Suprapubic skin (tissue), 4 donors: ENCODE data around the gene PRICKLE3. TPM values are rescaled to one million over a fixed set of nuclear protein-coding genes. Genes with fewer than 3 reads are reported as not detected.

Experiments
- DNase-seq, 2 donors: peaks; one replicate each; pipeline ENCODE4 v3.0.0-alpha.2; 2019; ENCODE audit warnings: low spot score in 2 of 2
- H3K27ac ChIP-seq: fragments of 200-600 bp; sonication (generic); one replicate; pipeline ENCODE4 v1.5.1; 2019
- H3K27me3 ChIP-seq: fragments of 200-600 bp; sonication (generic); one replicate; pipeline ENCODE4 v1.5.1; 2019
- H3K36me3 ChIP-seq: fragments of 200-600 bp; sonication (generic); one replicate; pipeline ENCODE4 v1.5.1; 2019
- H3K4me1 ChIP-seq: fragments of 200-600 bp; sonication (generic); one replicate; pipeline ENCODE4 v1.5.1; 2019
- H3K4me3 ChIP-seq: fragments of 200-600 bp; sonication (generic); one replicate; pipeline ENCODE4 v1.5.1; 2019; ENCODE audit warnings: mild to moderate bottlenecking
- H3K9me3 ChIP-seq: fragments of 200-600 bp; sonication (generic); one replicate; pipeline ENCODE4 v1.5.1; 2019
- EP300 ChIP-seq: sonication (generic); formaldehyde crosslinking; IDR thresholded peaks from one replicate; pipeline ENCODE4 v1.6.1; 2017; ENCODE audit warnings: antibody characterized with exemption
- POLR2A ChIP-seq, 2 donors: fragments of 450-650 bp; IDR thresholded peaks; one replicate each; pipeline ENCODE4 v1.6.1; 2017; ENCODE audit warnings: antibody characterized with exemption in 2 of 2, mild to moderate bottlenecking in 2 of 2, moderate library complexity in 2 of 2
- POLR2AphosphoS5 ChIP-seq, 3 donors: sonication (generic); formaldehyde crosslinking; IDR thresholded peaks; one replicate each; pipeline ENCODE4 v1.6.1; 2017; ENCODE audit warnings: antibody characterized with exemption in 3 of 3
- WGBS: methylation state at CpG from one replicate; pipeline ENCODE4 v1.1.5; 2018; 5-methylcytosine and 5-hydroxymethylcytosine counted together
- total RNA-seq, 4 donors: library from RNA; depleted of rRNA; stranded (reverse); fragments of >200 nt; gene quantifications; one replicate each; pipeline ENCODE4 v1.1.0, GENCODE V29; 2016
- TF ChIP-seq, protein P1 (sequence below), 2 donors: fragments of 200-600 bp in 1 of 2; fragments of 450-650 bp in 1 of 2; sonication (generic) in 1 of 2; IDR thresholded peaks; one replicate each; pipeline ENCODE4 v1.5.1; 2016 to 2019; ENCODE audit warnings: antibody characterized with exemption in 2 of 2, mild to moderate bottlenecking in 1 of 2, moderate library complexity in 1 of 2

PRICKLE3 gene
- total RNA-seq, 4 donors from 2014 or later = 20.8 to 47.9 (median 31.1) TPM

DNA sequence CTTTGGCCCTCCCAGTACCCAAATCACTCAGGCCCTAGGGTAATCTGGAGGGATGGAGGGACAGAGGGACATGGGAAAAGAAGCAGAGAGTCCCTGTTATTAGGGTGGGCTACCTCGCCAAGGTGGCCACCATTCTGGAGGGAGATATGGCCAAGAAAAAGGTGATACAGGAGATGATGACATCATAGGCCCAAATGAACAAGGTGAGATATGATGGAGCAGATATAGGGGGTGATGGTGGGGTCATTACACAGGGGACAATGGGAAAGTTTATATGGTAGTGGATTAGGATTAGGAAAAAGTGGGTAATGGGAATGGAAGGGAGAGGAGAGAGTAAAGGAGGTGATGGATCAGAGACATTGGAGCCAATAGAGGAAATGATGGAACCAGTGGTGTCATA, 26.7 kb upstream of the PRICKLE3 start:
- Histone ChIP-seq H3K4me1 (no peaks in the 10 kb centered on the region), H3K36me3 (no peaks in the 10 kb centered on the region), H3K27ac (no peak overlapping the region), H3K4me3 (no peak overlapping the region), H3K9me3 (no peaks in the 10 kb centered on the region), H3K27me3 (peaks cover 4% of the 10 kb centered on the region)
- no peak for TF ChIP-seq POLR2A (IDR thresholded peaks at IDR 0.05)
- TF ChIP-seq, protein P1, sequence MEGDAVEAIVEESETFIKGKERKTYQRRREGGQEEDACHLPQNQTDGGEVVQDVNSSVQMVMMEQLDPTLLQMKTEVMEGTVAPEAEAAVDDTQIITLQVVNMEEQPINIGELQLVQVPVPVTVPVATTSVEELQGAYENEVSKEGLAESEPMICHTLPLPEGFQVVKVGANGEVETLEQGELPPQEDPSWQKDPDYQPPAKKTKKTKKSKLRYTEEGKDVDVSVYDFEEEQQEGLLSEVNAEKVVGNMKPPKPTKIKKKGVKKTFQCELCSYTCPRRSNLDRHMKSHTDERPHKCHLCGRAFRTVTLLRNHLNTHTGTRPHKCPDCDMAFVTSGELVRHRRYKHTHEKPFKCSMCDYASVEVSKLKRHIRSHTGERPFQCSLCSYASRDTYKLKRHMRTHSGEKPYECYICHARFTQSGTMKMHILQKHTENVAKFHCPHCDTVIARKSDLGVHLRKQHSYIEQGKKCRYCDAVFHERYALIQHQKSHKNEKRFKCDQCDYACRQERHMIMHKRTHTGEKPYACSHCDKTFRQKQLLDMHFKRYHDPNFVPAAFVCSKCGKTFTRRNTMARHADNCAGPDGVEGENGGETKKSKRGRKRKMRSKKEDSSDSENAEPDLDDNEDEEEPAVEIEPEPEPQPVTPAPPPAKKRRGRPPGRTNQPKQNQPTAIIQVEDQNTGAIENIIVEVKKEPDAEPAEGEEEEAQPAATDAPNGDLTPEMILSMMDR (IDR thresholded peaks at IDR 0.05) = no peak
- 55% methylated on average over 1 of the region's 1 CpG for WGBS
- no peak for DNase-seq

DNA sequence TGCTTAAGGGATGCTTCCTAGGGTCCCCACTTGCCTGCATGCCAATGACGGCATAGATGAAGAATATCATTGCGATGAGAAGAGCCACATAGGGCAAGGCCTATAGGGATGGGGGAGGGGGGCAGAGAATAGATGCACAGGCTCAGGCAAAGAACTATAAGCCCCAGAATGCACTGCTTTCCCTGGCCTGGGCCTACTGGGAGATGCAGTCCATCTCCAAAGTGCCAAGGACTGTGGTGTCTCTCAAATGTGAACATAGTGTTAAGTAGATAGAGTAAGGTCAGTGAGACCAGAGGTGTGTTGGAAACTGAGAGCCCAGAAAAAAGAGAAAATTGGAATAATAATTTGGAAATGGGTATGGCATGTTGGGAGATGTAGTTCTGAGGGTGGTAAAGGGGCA, 26.0 kb upstream of the PRICKLE3 start:
- no peaks in the 10 kb centered on the region for H3K36me3 ChIP-seq
- no peaks in the 10 kb centered on the region for H3K4me1 ChIP-seq
- DNase-seq = no peak
- TF ChIP-seq, protein P1 (IDR thresholded peaks at IDR 0.05) = no peak
- TF ChIP-seq EP300 = no peak
- TF ChIP-seq POLR2AphosphoS5 (IDR thresholded peaks at IDR 0.05) = no peak
- TF ChIP-seq POLR2A (IDR thresholded peaks at IDR 0.05) = no peak
- H3K27ac ChIP-seq = no peak overlapping the region
- H3K9me3 ChIP-seq = no peaks in the 10 kb centered on the region
- 92% methylated on average over 2 of the region's 2 CpGs for WGBS
- no peak overlapping the region for H3K4me3 ChIP-seq
- H3K27me3 ChIP-seq = peaks cover 4% of the 10 kb centered on the region

DNA sequence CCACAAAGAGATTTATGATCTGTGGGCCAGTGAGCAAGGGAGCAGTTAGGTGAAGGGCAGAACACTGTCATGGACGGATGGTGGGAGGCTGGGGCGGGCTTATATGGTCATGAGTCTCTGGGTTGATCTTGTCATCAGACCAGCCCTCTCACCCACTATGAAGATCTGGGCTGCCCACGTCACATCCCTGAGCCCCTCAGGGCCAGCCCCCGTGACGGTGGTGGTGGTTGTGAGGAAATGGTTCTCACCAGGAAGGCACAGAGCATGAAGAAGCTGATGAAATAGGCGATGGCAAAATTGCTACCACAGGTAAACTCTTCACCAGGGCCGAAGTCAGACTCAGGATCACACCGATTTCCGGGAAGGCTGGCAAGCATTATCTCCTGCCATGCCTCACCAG, 24.9 kb upstream of the PRICKLE3 start:
- Histone ChIP-seq H3K36me3 (no peaks in the 10 kb centered on the region), H3K27ac (no peak overlapping the region), H3K4me1 (no peaks in the 10 kb centered on the region), H3K4me3 (no peak overlapping the region), H3K9me3 (no peaks in the 10 kb centered on the region), H3K27me3 (peaks cover 4% of the 10 kb centered on the region)
- 83% methylated on average over 9 of the region's 9 CpGs for WGBS
- DNase-seq = no peak
- TF ChIP-seq EP300 (no peak), POLR2A (IDR thresholded peaks at IDR 0.05) (no peak), POLR2AphosphoS5 (IDR thresholded peaks at IDR 0.05) (no peak)
- TF ChIP-seq, protein P1 (IDR thresholded peaks at IDR 0.05) = no peak

DNA sequence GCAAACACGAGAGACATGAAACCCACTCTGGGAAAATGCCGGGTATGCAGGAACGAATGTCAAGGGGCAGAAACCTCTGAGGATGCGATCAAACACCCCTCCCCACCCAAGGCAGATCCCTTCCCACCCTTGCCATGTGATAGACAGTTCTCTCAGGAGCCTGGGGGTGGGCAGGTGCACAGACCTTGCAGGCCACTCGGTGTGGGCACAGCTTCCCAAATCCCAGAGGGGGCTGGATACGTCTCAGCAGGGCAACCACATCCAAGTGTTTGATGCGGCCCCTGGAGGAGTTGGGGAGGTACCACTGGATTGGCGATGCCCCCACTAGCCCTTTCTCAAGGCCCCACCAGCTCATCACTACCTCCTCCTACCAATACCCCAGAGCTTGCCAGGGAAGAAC, 24.2 kb upstream of the PRICKLE3 start:
- no peak overlapping the region for H3K27ac ChIP-seq
- peaks cover 4% of the 10 kb centered on the region for H3K27me3 ChIP-seq
- no peaks in the 10 kb centered on the region for H3K4me1 ChIP-seq
- no peaks in the 10 kb centered on the region for H3K36me3 ChIP-seq
- no peak overlapping the region for H3K4me3 ChIP-seq
- DNase-seq = no peak
- H3K9me3 ChIP-seq = no peaks in the 10 kb centered on the region
- TF ChIP-seq, protein P1 (IDR thresholded peaks at IDR 0.05) = no peak
- no peak for TF ChIP-seq POLR2A (IDR thresholded peaks at IDR 0.05)
- TF ChIP-seq POLR2AphosphoS5 (IDR thresholded peaks at IDR 0.05) = no peak
- TF ChIP-seq EP300 = no peak
- WGBS = 59% methylated on average over 4 of the region's 8 CpGs

DNA sequence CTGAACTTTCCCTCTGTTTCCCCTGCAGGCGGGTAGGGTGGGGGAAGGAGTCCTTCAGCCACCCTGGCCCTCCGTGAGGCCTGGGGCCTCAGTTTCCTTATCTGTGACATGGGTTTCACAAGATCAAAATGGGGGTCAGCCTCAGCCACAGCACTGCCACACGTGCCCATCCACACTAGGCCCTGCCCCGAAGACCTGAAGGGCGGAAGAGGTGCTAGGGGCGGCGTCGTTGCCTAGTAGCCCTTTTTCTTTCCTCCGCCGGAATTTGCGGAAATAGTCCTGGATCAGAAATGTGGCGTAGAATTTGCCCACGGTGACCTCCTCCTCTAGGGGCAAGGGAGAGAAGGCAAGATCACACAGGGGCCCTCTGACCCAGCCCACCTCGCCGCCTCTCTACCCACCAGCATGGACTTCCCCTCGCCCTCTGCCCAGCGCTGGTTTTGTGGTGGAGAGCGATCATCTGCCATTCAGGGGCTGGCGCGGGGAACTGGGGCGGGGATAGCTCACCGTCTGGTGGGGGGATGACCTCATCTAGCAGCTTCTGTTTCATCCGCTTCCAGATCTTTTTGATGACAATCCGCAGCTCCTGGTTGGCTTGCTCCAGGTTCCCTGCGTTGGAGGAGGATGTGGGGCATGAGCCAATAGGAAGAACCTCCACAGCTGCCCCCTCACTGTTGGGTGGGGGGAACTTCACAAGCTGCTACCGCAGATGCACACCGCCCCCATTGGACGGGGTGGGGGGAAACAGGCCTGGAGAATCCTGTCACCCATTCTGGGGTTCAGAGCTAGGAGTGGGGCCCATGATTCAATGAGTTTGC, 23.5 kb upstream of the PRICKLE3 start:
- H3K4me1 ChIP-seq = no peaks in the 10 kb centered on the region
- TF ChIP-seq EP300 = no peak
- TF ChIP-seq, protein P1 (IDR thresholded peaks at IDR 0.05) = no peak
- no peak for TF ChIP-seq POLR2AphosphoS5 (IDR thresholded peaks at IDR 0.05)
- TF ChIP-seq POLR2A (IDR thresholded peaks at IDR 0.05) = no peak
- DNase-seq = no peak
- H3K27me3 ChIP-seq = peaks cover 4% of the 10 kb centered on the region
- no peak overlapping the region for H3K27ac ChIP-seq
- H3K9me3 ChIP-seq = no peaks in the 10 kb centered on the region
- no peak overlapping the region for H3K4me3 ChIP-seq
- no peaks in the 10 kb centered on the region for H3K36me3 ChIP-seq
- WGBS = 37% methylated on average over 20 of the region's 28 CpGs
